Activated CD8-positive, alpha-beta memory T cell treated with anti-CD3 and anti-CD28 coated beads for 24 hours (primary cell): ENCODE data around the gene SIRPB1.
"Not testable (repeated sequence)": the region's sequence is repeated elsewhere in the genome, so short reads cannot be mapped to it uniquely, and the experiment has no call there.

ENCODE experiments used
- DNase-seq: peaks from one replicate; pipeline ENCODE4 v3.0.0-alpha.2; 2020

Gene SIRPB1

DNA sequence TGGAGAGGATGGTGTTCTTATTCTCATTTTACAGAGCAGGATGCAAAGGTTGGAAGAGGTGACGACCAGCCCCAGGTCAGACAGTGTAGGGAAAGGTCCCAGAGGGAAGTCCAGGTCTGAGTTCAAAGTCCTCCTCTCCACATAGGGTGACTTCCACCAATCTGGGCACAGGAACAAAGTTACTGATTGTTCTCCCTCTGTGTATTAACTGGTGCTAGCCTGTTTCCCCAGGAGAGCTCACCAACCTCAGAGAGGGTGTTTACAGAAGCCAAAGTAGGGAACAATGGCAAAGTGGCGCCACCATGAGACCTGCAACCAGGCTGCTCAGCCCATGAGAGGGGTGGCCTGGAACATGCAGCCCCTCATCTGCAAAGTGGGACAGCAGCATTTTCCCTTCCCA lies 16.8 kb upstream of the SIRPB1 start:
- no peak for DNase-seq

DNA sequence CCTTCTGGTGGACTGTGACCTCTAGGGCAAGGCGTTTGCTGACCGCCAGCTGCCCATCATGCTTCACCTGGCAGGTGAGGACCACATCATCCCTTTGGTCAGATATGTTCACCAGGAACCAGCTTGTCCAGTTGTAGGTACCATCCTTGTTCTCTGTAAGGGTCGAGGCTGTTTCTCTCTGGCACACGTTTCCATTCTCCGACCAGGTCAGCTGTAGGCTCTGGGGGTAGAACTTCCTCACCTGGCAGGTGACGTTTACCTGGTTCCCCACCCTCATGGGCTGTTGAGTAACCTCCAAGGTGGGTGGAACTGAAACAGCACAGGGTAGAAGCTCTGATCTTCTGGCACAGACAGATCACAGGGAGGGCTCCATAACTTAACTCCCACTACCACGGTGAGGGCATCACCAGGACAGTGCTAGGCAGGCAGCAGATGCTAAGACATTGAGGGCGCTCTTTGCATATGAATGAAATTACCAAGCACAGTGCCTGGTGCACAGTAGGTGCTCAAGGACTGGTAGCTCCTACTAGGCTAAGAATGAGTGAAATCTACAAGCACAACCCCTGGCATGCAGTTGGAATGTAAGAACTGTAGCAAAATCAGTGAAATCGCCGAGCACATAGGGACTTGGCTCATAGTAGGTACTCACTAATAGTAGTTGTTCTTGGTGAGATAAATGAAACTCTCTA lies 15.6 kb upstream of the SIRPB1 start:
- DNase-seq = no peak

DNA sequence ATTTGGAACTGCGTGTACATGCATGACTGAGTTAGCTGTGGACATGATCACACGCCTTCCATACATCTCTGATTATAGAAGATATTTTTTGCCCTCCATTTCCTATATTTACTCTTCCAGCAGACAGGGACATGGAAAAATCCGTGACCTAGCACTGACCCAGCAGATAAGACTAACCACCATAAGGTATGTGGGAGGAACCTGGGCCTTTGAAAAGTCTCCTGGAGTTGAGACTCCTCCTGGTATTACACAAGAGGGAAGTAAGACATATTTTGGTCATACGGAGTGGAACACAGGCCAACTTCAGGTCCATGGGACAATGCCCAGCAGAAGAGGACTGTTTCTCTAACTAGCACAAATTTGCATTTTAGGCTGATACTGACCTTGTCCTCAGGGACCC lies 13.7 kb upstream of the SIRPB1 start:
- DNase-seq = no peak

DNA sequence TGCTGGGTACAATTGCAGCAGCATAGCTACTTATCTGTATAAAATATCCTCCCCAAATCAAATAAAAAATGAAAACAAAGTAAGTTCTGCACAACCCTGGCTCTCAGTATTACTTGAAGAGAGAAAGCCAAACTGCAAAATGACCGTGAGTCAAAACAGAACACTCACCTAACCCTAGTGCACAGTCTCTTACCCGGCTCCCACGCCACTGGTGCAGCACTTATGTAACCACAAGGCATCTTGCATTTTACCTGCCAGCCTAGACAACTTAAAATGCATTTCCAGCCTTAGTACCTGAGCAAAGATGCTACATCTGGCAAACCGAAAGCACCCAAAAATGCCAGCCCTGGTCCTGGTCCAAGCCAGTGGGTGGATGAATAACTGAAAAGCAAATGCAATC lies 12.4 kb upstream of the SIRPB1 start:
- peak; percentile 74 for DNase-seq

DNA sequence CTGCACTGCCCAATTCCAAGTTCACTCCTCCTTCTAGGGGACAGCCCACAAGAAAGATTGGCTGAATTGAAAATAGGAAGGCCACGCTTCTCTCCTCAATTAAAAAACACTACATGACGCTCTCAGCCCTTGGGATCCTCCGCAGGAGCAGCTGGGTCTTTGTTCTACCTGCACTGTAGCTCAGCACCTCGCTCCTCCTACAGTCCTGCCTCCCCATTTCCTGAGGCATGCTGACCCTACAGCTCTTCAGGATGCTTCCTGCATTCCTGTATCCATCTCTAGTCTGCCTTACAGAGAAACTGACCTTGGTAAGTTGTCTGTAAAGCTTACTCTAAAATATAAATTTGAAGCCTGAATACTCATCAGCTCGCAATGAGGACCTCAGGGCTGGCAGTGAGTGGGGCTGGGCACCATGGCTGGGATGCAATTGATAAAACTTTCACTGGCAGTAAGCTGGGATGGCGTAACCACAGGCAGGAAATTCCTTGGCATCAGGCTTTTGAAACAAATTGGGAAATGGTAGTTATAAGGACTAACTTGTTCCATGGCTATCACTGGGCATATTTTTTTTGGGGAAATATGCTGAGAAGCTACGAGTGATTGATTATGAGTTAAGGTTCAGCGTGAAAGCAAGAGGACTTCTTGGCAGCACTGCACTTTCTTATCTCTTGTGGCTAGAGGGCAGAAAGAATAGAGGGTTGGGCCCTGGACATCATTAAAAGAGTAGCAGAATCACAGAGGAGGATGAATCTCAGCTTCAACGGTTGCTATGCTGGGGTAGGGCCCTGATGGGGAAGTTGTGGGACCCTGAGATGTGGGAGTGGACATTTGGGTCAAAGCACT lies 11.7 kb upstream of the SIRPB1 start:
- DNase-seq = no peak

DNA sequence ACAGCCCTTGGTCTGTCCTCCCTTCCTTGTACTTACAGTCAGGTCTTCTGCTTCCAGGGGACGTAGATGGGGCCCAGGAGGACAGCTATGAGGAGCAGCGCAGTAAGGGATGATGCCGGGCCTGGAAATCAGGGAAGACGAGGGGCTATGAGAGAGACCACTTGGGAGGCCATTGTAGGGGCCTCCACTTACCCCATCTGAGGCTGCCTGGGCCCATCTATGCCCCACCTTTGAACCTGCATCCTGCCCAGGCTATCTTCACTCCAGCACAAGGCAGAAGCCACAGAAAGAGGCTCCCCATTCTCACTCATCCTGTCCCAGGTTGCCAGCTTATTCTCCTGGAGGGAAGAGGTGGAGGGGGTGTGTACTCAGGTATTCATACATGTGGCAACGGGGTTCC lies 10.4 kb upstream of the SIRPB1 start:
- no peak for DNase-seq

DNA sequence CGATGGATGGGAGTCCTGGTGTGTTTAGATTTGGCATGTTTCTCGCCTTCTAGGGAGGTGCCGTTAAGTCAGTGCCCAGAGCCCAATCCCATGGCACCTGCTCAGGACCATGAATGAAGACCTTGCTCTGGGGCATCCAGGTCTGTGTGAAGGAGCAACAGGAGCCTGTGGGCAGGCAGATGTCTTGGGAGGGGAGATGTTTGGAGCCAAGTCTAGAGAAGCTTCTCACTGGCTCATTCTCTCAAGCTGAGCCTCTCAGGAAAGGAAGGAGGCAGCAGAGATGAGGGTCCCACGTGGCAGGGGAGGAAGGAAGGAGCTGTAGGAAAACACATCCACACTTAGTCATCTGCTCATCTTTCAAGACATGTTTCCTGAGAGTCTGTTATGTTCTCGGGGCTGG lies 9.5 kb upstream of the SIRPB1 start:
- DNase-seq = no peak

DNA sequence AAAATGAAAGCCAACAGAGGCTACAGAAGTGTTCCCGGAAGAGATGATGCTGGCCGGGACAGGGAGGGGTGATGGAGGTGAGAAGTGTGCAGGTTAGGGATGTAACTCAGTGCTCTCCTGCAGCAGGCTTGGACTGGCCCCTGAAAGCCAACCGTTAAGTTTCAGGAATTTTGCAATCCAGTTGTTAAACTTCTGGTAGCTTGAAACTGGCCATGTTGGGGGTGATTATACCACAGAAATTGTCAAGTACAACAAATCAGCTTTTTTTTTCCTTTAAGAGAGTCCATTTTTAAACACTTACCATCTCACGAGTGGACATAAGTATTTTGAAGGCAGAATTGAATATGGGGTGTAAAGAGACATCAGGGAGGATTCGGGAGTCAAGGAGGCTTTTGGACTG lies 8.8 kb upstream of the SIRPB1 start:
- DNase-seq = no peak

DNA sequence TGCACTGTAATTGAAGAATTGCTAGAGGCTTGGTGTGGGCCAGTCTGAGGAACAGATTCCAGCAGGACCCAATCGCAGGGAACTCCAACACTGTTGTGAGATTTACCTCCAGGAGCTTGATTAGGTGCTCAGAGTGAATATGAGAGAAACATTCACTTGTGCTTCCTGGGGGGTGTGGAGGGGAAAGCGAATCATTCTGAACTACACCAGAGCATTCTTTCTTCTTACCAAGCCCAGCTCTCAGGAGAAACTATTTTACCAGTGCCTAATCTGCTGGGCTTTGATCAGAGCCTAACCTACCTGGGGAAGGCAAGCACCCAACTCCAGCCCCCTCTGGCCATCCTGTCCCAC lies 7.4 kb upstream of the SIRPB1 start:
- DNase-seq = peak; percentile 57

DNA sequence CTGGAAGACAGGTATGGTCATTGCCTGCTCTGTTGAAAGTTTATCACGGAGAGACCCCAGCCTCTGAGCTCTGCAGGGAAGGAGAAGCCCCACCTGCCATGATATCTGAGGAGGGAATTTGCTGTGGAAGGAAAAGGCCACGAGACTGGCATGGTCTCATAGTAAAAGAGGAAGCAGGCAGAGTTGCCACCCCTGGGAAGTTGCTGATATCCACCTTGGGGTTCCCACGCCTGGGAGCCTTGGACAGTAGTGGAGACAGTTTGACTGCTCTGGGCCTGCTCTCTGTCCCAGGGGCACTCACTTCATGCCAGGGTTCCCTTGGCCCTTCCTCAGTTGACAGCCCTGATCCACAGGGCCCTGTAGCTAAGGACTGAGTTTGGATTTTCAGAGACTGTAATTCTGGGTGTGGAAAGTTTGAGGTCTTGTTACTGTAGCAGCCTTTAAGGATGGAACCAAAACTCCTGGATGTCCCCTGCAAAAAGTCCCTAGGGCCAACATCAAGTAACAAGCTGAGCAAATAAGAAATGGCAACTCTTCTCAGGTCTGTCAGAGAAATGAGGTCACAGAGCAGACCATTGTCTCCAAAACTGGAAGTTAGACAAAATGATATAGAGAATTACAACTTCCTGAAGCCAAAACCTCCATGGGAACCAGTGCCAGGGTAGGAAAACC lies 6.9 kb upstream of the SIRPB1 start:
- DNase-seq = peak; percentile 56

DNA sequence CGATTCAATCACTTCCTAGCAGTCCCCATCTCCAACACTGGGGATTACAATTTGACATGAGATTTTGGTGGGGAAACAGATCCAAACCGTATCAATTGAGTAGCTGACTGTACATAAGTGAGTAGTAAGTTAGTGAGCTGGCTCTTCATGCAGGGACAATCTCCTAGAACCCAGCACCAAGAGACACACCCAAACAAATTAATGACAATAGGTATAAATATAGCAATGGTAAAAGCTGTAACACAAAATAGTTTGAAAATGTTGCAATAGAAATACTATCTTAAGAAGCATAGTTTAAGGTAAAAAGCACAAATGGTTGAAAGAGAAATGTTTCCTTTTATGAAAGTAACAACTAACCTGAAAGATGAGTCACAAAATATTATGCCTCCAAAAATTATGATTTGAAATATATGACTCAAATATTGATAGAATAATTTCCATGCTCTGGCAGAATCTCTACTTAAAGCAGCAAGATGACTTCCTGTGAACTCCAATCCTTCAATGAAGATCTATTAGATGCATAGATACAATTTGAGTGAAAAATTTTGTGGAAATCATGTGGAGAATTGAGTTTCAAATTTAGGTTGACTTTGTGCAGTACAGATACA lies 5.4 kb upstream of the SIRPB1 start:
- no peak for DNase-seq

DNA sequence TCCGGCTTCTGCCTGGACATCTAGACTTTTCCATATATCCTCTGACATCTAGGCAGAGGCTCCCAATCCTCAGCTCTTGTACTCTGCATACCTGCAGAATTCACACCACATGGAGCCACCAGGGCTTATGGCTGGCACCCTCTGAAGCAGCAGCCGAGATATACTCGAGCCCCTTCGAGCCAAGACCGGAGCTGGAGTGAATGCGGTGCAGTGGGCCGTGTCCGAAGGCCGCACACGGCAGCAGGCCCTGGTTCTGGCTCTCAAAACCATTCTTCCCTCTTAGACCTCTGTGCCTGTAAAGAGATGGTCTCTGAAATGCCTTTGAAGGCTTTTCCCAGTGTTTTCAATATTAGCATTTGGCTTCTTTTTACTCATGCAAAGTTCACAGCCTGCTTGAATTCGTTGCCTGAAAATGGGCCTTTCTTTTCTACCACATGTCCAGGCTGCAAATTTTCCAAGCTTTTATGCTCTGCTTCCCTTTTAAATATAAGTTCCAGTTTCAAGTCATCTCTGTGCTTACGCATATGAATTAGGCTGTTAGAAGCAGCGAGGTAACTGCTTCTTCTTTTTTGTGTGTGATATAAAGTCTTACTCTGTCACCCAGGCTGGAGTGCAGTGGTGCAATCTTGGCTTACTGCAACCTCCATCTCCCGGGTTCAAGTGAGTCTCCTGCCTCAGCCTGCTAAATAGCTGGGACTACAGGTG lies 3.8 kb upstream of the SIRPB1 start:
- no peak for DNase-seq

DNA sequence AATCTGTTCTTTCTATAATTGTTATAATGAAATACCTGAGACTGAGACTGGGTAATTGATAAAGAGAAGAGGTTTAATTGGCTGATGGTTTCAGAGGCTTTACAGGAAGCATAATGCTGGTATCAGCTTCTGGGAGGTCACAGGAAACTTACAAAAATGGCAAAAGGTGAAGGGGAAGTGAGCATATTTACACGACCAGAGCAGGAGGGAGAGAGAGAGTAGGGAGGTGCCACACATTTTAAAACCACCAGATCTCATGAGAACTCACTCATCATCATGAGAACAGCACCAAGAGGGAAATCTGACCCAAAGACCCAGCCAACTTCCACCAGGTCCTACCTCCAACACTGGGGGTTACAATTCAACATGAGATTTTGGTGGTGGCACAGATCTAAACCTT lies 2.6 kb upstream of the SIRPB1 start:
- DNase-seq = no peak

DNA sequence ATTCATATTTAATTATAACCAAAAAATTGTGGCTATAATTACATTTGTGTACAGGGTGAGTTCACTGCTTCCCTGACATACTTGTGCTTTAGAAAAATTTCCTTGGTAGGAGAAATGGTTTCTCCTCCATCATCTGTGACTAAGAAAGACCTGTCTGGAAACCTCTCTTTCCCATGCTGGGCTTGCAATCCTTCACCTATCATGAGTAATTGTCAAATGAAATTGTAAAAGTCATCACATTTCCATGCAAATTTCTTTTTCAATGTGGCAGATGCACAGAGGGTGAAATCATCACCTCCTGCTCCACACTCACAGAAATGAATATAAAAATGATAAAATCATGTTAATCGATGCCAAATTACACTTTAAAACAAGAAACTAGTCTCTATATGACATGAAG lies 1.5 kb upstream of the SIRPB1 start:
- DNase-seq = no peak

DNA sequence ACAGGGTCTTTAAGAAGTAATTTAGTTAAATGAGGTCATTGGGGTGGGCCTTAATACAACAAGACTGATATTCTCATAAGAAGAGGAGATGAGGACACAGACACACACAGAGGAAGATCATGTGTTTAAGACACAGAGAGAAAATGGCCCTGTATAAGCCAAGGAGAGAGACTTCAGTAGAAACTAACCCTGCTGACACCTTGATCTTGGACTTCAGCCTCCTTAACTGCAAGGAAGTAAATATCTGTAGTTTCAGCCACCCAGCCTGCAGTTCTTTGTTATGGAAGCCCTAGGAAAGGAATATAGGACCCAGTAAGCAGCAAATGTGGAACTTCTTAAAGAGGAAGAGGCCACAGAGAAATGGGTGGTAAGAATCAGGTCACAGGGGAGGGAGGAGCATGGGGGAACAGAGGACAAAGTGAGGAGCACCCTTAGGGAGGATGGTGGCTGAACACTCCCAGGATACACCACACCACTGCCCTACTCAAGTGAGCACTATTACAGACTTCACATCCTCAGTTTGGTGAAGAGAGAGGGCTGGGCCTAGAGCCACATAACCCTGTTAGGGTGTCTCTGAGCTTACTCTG lies 762 bp downstream of the SIRPB1 start:
- DNase-seq = no peak

DNA sequence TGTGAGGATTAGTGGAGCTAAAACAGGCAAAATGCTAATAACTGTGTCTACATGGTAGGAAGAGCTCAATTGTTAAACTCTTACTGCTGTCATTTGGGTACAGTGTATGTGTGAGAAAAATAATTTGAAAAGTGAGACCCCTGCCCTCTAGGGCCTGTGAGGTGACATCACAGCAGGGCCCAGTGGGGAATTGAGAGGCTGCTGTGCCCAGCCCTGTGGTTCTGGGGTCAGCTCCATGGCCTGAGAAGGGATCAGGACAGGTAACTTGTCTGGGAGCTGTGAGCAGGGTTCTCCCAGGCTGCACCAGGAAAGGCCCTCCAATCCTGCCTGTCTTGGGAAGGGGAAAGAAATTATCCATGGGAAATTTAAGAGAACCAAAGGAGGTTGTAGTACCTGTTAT lies 1.3 kb downstream of the SIRPB1 start:
- no peak for DNase-seq

DNA sequence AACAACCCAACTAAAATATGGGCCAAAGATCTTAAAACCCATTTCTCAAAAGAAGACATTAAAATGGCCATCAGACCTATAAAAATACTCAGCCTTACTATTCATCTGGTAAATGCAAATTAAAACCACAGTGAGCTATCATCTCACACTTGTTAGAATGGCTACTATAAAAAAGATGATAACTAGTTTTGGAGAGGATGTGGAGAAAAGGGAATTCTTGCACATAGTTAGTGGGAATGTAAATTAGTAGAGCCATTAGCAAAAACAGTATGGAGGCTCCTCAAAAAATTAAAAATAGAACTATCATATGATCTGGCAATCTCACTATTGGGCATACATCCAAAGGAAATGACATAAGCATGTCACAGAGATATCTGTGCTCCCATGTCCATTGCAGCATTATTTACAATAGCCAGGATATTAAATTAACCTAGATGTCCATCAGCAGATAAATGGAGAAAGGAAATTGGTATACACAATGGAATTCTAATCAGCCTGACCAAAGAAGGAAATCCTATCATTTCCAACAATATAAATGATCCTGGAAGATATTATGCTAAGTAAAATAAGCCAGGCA lies 2.9 kb downstream of the SIRPB1 start:
- no peak for DNase-seq

DNA sequence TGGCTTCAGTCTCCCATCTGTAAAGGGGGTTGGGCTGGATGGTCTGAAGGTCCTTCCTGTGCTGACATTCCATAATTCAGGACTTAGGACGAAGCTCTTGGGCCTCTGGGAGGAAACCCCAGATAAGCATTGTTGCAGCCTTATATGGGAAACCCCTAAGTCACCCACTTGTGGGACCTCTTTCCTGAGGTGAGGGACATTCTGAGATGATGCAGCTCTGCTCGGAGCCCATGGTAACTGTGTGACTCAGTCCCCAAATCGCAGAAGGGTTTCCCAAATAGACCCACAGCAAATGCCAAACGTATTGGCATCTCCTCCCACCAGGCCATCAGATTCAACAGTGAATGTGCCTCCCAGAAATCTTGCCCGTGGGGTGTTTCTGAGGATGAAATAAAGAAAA lies 9.4 kb downstream of the SIRPB1 start:
- DNase-seq = not testable (repeated sequence)

DNA sequence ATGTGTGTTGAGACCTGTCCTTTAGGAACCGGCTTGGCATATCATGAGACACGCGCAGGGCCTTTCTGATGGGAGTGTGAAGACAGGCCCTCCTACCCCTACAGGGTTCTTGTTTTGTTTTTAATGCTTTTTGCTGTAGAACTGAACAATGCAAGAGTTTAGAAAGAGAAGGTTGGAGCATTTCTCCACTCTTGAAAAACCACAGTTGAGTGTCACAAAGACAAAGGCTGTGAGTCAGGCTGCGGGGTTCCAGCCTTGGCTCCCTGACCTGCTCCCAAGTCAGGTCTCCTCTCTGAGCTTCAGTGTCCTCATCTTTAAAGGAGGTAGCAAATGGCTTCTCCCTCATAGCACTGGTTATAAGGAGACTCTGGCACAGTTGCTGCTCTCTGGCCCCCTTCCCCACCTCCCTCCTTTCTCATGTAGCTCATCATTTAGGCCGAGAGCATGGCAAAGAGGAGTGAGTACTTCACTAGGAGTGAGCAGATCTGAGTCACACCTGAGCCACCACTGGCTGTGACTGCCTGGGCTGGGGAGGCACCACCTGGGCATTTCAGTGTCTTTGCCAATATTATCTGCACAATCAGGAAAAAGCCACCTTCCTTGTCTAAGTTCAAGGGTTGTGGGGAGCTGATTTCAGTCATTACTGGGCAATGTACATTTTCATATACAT lies 11.0 kb downstream of the SIRPB1 start:
- DNase-seq = peak; percentile 43

DNA sequence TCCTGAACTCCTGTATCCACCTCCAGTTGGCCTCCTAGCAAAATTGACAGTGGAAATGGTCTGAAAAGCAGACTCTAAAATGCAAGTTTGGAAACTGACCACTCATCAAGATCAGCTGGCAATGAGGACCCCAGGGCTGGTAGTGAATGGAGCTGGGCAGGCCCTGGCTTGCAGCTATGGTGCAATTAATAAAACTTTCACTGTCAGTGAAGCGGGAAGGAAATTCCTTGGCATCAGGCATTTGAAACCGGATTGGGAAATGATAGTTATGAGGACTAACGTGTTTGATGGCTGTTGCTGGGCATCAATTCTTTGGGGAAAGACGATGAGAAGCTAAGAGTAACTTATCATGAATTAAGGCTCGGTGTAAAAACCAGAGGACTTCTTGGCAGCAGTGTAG lies 19.1 kb downstream of the SIRPB1 start:
- DNase-seq = no peak

DNA sequence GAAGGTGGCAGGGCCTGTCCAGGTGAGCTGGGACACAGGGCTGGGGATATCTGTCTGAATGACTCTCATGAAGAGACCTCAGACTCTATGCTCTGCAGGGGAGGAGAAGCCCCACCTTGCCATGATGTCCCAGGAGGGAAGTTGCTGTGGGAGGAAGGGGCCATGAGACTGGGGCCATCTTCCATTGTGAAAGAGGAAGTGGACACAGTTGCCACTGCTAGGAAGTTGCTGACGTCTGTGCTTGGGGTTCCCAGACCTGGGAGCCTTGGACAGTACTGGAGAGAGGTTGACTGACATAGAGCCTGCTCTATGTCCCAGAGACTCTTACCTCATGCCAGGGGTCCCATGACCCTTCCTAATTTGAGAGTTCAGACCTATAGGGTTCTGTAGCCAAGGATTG lies 24.5 kb downstream of the SIRPB1 start:
- no peak for DNase-seq
